H9 (cell line): ENCODE data around the gene MAP7. TPM values are rescaled to one million over a fixed set of nuclear protein-coding genes. Genes with fewer than 3 reads are reported as not detected.

Experiments used
- DNase-seq: peaks from one replicate; pipeline ENCODE4 v3.0.0-alpha.2; 2017
- H2AFZ ChIP-seq: one replicate; pipeline ENCODE4 v1.6.1; 2013; ENCODE audit warnings: mild to moderate bottlenecking, low read length, control low read depth, moderate library complexity
- H2AK5ac ChIP-seq: 2 replicates; pipeline ENCODE4 v1.6.1; 2013; ENCODE audit warnings: low read length, control low read depth, mixed read lengths; ENCODE audit not compliant: insufficient read length
- H2BK120ac ChIP-seq: one replicate; pipeline ENCODE4 v1.6.1; 2013; ENCODE audit warnings: low read depth, mild to moderate bottlenecking, low read length, control low read depth, inconsistent platforms; ENCODE audit not compliant: poor library complexity, severe bottlenecking
- H2BK12ac ChIP-seq: 2 replicates; pipeline ENCODE4 v1.6.1; 2013; ENCODE audit warnings: low read length, control low read depth, mixed read lengths, low read depth; ENCODE audit not compliant: insufficient read length
- H2BK15ac ChIP-seq: 2 replicates; pipeline ENCODE4 v1.6.1; 2013; ENCODE audit warnings: low read depth, low read length, control low read depth
- H2BK20ac ChIP-seq: one replicate; pipeline ENCODE4 v1.6.1; 2013; ENCODE audit warnings: low read depth, mild to moderate bottlenecking, low read length, control low read depth, inconsistent platforms; ENCODE audit not compliant: poor library complexity, severe bottlenecking
- H2BK5ac ChIP-seq: 2 replicates; pipeline ENCODE4 v1.6.1; 2013; ENCODE audit warnings: low read length, control low read depth, mixed read lengths; ENCODE audit not compliant: insufficient read length
- H3K14ac ChIP-seq: 2 replicates; pipeline ENCODE4 v1.6.1; 2013; ENCODE audit warnings: low read length, control low read depth; ENCODE audit not compliant: insufficient read depth
- H3K18ac ChIP-seq: 2 replicates; pipeline ENCODE4 v1.6.1; 2013; ENCODE audit warnings: low read depth, mild to moderate bottlenecking, mixed read lengths, low read length, control low read depth; ENCODE audit not compliant: insufficient read length
- H3K23ac ChIP-seq: 2 replicates; pipeline ENCODE4 v1.6.1; 2013; ENCODE audit warnings: low read length, control low read depth, mixed read lengths, low read depth; ENCODE audit not compliant: insufficient read length
- H3K23me2 ChIP-seq: 2 replicates; pipeline ENCODE4 v1.6.1; 2013; ENCODE audit warnings: low read depth, mild to moderate bottlenecking, mixed read lengths, low read length, control low read depth; ENCODE audit not compliant: insufficient read length, poor library complexity, severe bottlenecking
- H3K27ac ChIP-seq: 2 replicates; pipeline ENCODE4 v1.5.1; 2013; ENCODE audit warnings: low read length, control low read depth, mixed read lengths, low read depth; ENCODE audit not compliant: insufficient read length
- H3K27me3 ChIP-seq: 2 replicates; pipeline ENCODE4 v1.6.1; 2013; ENCODE audit warnings: low read length, control low read depth, inconsistent platforms; ENCODE audit not compliant: insufficient read depth
- H3K4ac ChIP-seq: 2 replicates; pipeline ENCODE4 v1.6.1; 2013; ENCODE audit warnings: low read depth, mild to moderate bottlenecking, control low read depth, inconsistent platforms, low read length, moderate library complexity
- H3K4me1 ChIP-seq: 2 replicates; pipeline ENCODE4 v1.6.1; 2013; ENCODE audit warnings: low read length, control low read depth, inconsistent platforms; ENCODE audit not compliant: insufficient read depth
- H3K4me2 ChIP-seq: 2 replicates; pipeline ENCODE4 v1.6.1; 2013; ENCODE audit warnings: low read length, control low read depth, mixed read lengths; ENCODE audit not compliant: insufficient read length, insufficient read depth
- H3K56ac ChIP-seq: 2 replicates; pipeline ENCODE4 v1.6.1; 2013; ENCODE audit warnings: low read depth, mild to moderate bottlenecking, mixed read lengths, low read length, control low read depth; ENCODE audit not compliant: insufficient read length
- H3K79me1 ChIP-seq: 2 replicates; pipeline ENCODE4 v1.6.1; 2013; ENCODE audit warnings: low read depth, mild to moderate bottlenecking, moderate library complexity, low read length, control low read depth, inconsistent platforms; ENCODE audit not compliant: insufficient read depth, poor library complexity, severe bottlenecking
- H3K79me2 ChIP-seq: 2 replicates; pipeline ENCODE4 v1.6.1; 2013; ENCODE audit warnings: low read length, control low read depth, inconsistent platforms; ENCODE audit not compliant: insufficient read depth
- H3K9ac ChIP-seq: 2 replicates; pipeline ENCODE4 v1.6.1; 2013; ENCODE audit warnings: low read length, control low read depth, mixed read lengths; ENCODE audit not compliant: insufficient read length; ENCODE audit errors: extremely low read depth
- H3K9me3 ChIP-seq: one replicate; pipeline ENCODE4 v1.6.1; 2013; ENCODE audit warnings: low read depth, low read length, inconsistent platforms; ENCODE audit not compliant: control insufficient read depth
- H3T11ph ChIP-seq: one replicate; pipeline ENCODE4 v1.6.1; 2013; ENCODE audit warnings: mild to moderate bottlenecking, low read length, control low read depth, inconsistent platforms
- H4K20me1 ChIP-seq: one replicate; pipeline ENCODE4 v1.6.1; 2013; ENCODE audit not compliant: control insufficient read depth, insufficient read length, insufficient read depth
- H4K5ac ChIP-seq: 2 replicates; pipeline ENCODE4 v1.6.1; 2013; ENCODE audit warnings: low read depth, mild to moderate bottlenecking, mixed read lengths, low read length, control low read depth; ENCODE audit not compliant: insufficient read length
- H4K8ac ChIP-seq: replicated peaks from 2 replicates; pipeline ENCODE4 v1.6.1; 2013; ENCODE audit warnings: low read length, control low read depth, mixed read lengths, low read depth; ENCODE audit not compliant: insufficient read length
- H4K91ac ChIP-seq: 2 replicates; pipeline ENCODE4 v1.6.1; 2013; ENCODE audit warnings: low read depth, mild to moderate bottlenecking, moderate library complexity, mixed read lengths, low read length, control low read depth; ENCODE audit not compliant: insufficient read length
- H3K27ac Mint-ChIP-seq, 3 experiments: 2 replicates in 2 of 3; 3 replicates in 1 of 3; pipeline ENCODE4 v1.8.0; 2020 to 2021; ENCODE audit warnings: mixed read lengths in 3 of 3, mild to moderate bottlenecking in 1 of 3, moderate library complexity in 1 of 3
- H3K27me3 Mint-ChIP-seq: 2 replicates; pipeline ENCODE4 v1.8.0; 2021; ENCODE audit warnings: low read depth, mild to moderate bottlenecking, moderate library complexity, mixed read lengths
- H3K36me3 Mint-ChIP-seq, 3 experiments: 2 replicates in 2 of 3; 3 replicates in 1 of 3; pipeline ENCODE4 v1.8.0; 2020 to 2021; ENCODE audit warnings: low read depth in 3 of 3, mixed read lengths in 3 of 3; ENCODE audit not compliant: insufficient read depth in 1 of 3
- H3K4me1 Mint-ChIP-seq, 2 experiments: 2 replicates each; pipeline ENCODE4 v1.8.0; 2020; ENCODE audit warnings: mixed read lengths in 2 of 2
- H3K4me3 Mint-ChIP-seq, 2 experiments: 2 replicates in 1 of 2; 3 replicates in 1 of 2; pipeline ENCODE4 v1.8.0; 2020 to 2021; ENCODE audit warnings: mild to moderate bottlenecking in 2 of 2, mixed read lengths in 2 of 2, moderate library complexity in 1 of 2
- H3K9me3 Mint-ChIP-seq, 2 experiments: 2 replicates in 1 of 2; 3 replicates in 1 of 2; pipeline ENCODE4 v1.8.0; 2020; ENCODE audit warnings: mild to moderate bottlenecking in 2 of 2, mixed read lengths in 2 of 2, moderate library complexity in 1 of 2
- WGBS: extraction: QIAGEN DNeasy Blood & Tissue Kit; methylation state at CpG from one replicate; pipeline ENCODE4 v1.1.7; 2013; ENCODE audit warnings: missing lambda C conversion rate, low lambda C conversion rate, mixed read lengths; ENCODE audit not compliant: insufficient read length; ENCODE audit errors: extremely low coverage; 5-methylcytosine and 5-hydroxymethylcytosine counted together
- total RNA-seq: library from RNA; stranded (reverse); gene quantifications from 2 replicates; pipeline ENCODE4 v1.2.1, GENCODE V29; 2021
- TF ChIP-seq, protein P1 (sequence below): fragments of 200-600 bp; sonication (generic); conservative IDR thresholded peaks from 3 replicates; pipeline ENCODE4 v1.8.0; 2021; ENCODE audit warnings: antibody characterized with exemption, mild to moderate bottlenecking

Gene MAP7
- total RNA-seq, 1 experiment from 2014 or later = 51.1 TPM

DNA sequence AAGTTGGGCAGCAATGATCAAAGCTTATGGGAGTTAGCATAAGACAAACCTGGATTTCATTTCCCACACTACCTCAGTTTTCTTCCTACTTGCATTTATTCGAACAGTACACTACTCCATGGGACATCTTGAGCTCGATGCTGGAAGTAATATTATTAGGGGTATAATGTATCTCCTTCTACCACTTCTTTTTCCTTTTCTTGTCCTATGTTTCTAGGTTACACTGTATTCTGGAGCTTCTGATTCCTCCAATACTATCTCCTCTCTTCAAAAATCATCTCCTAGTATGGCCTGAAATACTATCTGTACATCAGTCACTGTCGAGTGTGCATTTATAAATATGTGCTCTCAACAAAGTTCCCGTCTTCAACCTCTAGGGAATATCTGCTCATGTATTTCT lies 124.4 kb downstream of the MAP7 start:
- Histone ChIP-seq H3K79me1 (no peaks in the 10 kb centered on the region), H4K8ac (no peak overlapping the region), H3K4ac (no peak overlapping the region), H3K27me3 (no peaks in the 10 kb centered on the region), H3K79me2 (peaks cover 2% of the 10 kb centered on the region; the same call in 1 of the 2 replicates), H2BK20ac (no peak overlapping the region), H3K23me2 (no peaks in the 10 kb centered on the region), H3T11ph (no peak overlapping the region), H3K27ac (no peak overlapping the region), H2AK5ac (no peak overlapping the region), H3K4me1 (peaks cover 10% of the 10 kb centered on the region; the same call in 1 of the 2 replicates), H2BK15ac (no peak overlapping the region), H3K56ac (no peak overlapping the region), H3K9ac (no peak overlapping the region), H3K9me3 (no peaks in the 10 kb centered on the region), H3K18ac (no peak overlapping the region), H2BK120ac (no peak overlapping the region), H2AFZ (no peak overlapping the region), H4K91ac (no peak overlapping the region), H4K5ac (no peak overlapping the region), H2BK12ac (no peak overlapping the region), H3K4me2 (no peak overlapping the region), H3K23ac (no peak overlapping the region), H2BK5ac (no peak overlapping the region), H4K20me1 (no peaks in the 10 kb centered on the region), H3K14ac (no peak overlapping the region)
- no CpG with 5 or more reads among the region's 4 CpGs for WGBS
- Mint-ChIP-seq H3K9me3 (no peaks in the 10 kb centered on the region), H3K4me1 (peaks cover 23 to 33% of the 10 kb centered on the region in 2 experiments), H3K36me3 (peaks cover 1 to 10% (median 7%) of the 10 kb centered on the region in 3 experiments; a peak in 6 of 7 replicates), H3K27ac (no peak overlapping the region), H3K4me3 (no peak overlapping the region), H3K27me3 (no peaks in the 10 kb centered on the region)
- no peak for DNase-seq
- TF ChIP-seq, protein P1, sequence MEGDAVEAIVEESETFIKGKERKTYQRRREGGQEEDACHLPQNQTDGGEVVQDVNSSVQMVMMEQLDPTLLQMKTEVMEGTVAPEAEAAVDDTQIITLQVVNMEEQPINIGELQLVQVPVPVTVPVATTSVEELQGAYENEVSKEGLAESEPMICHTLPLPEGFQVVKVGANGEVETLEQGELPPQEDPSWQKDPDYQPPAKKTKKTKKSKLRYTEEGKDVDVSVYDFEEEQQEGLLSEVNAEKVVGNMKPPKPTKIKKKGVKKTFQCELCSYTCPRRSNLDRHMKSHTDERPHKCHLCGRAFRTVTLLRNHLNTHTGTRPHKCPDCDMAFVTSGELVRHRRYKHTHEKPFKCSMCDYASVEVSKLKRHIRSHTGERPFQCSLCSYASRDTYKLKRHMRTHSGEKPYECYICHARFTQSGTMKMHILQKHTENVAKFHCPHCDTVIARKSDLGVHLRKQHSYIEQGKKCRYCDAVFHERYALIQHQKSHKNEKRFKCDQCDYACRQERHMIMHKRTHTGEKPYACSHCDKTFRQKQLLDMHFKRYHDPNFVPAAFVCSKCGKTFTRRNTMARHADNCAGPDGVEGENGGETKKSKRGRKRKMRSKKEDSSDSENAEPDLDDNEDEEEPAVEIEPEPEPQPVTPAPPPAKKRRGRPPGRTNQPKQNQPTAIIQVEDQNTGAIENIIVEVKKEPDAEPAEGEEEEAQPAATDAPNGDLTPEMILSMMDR = no peak
